HG03575 (cell line): Measurements from ENCODE around the gene FRS2.

ENCODE experiments used
- ATAC-seq: cut with Tn5 transposase; IDR thresholded peaks from one replicate; pipeline ENCODE4 v1.9.1; 2021; ENCODE audit not compliant: unreplicated experiment, insufficient number of reproducible peaks, low FRiP score; ENCODE audit errors: extremely low read depth

The FRS2 gene

DNA sequence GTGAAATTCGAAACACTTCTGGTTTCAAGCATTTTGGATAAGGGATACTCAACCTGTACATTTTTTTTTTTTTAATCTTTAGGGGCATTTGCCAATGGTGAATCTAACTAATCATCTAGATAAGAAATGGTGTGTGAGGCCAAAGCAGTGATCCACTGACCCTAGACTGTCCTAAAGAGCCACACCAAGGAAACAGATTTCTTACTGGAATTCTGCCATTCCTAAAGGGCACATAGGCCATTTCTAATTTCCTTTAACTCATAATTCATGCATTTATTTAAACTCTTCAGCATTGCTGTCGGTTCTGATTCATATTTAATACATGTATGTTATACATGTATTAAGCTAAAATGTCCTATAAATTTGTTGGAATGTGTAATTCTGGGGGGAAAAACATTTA lies 47.2 kb downstream of the FRS2 start:
- ATAC-seq = no peak

DNA sequence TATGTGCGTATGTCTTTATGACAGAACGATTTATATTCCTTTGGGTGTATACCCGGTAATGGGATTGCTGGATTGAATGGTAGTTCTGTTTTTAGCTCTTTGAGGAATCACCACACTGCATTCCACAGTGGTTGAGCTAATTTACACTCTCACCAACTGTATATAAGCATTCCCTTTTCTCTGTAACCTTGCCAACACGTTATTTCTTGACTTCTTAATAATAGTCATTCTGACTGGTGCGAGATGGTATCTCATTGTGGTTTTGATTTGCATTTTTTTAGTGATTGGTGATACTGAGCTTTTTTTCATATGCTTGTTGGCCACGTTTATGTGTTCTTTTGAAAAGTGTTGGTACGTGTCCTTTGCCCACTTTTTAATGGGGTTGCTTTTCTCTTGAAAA lies 49.7 kb downstream of the FRS2 start:
- ATAC-seq = no peak

DNA sequence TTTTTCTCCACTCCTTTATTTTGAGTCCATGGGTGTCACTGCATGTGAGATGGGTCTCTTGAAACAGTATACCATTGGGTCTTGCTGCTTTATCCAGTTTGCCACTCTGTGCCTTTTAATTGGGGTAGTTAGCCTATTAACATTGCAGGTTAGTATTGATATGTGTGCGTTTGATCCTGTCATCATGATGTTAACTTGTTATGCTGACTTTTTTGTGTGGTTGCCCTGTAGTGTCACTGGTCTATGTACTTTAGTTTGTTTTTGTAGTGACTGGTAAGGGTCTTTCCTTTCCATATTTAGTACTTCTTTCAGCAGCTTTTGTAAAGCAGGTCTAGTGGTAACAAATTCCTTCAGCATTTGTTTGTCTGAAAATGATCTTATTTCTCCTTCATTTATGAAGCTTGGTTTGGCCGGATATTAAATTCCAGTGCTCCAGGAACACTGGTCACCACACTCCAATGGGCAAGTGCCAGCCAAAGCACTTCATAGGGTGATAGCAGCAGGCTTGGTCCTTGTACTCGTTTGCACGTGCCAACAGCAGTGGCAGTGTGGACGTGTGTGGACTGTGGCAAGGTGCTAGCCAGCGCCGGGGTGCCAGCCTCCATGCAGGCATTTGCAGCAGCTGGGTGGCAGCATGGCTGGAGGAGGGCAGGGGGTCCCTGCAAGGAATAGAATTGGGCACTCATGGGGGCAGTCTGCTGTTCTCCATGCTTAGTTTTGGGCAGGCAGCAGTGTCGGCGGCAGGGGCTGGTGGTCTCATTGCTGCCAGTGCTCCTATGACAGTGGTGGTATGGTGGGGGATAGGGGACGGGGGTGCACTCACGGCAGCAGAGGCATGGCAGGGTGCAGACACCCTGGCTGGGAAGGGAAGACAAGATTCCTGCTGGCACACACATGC lies 53.5 kb downstream of the FRS2 start:
- ATAC-seq = no peak

DNA sequence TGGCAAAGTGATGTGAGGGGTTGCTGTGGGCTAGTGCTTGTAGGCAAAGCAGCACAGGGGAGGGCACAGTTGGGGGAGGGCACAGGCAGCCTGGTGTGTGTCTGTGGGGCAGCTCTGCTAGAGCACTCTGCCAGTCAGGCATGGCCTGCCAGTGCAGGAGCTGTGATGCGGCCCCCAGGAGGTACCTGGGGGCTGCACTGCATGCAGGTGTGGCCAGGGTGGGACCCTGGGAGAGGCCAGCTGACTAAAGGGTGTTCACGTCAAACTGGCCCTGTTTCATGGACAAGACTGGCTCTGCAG lies 54.1 kb downstream of the FRS2 start:
- ATAC-seq = no peak

DNA sequence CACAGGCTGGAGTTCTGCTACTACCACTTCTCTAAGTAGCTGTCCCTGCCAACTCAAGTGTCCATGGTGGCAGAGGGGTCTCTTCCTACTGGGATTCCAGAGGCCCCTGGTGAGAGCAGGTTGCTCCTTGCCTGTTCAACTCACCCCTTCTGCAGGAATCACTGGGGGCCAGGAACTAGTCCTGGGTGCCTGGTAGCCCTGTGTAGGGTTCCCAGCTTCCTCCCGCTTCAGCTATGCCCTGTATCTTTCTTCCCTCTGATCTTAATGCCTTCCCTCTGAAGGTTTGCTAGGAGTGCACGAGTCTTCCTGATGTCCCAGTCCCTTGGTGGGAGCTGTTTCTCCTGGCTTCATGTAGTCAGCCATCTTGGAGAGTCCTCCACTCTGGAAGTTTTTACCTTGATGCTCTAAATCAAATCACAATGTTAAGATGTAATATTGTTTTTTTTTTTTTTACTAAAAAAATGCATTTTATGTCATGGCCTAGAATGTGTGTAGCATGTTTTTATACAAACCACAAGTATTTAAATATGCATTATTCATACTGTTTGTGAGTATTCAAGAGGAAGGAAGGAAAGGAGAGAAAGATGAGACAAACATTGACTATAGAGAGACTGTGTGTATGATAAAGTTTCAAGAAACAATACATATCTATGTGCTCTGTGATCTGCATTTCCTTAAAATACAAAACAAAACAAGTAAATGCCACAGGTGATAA lies 54.7 kb downstream of the FRS2 start:
- no peak for ATAC-seq

DNA sequence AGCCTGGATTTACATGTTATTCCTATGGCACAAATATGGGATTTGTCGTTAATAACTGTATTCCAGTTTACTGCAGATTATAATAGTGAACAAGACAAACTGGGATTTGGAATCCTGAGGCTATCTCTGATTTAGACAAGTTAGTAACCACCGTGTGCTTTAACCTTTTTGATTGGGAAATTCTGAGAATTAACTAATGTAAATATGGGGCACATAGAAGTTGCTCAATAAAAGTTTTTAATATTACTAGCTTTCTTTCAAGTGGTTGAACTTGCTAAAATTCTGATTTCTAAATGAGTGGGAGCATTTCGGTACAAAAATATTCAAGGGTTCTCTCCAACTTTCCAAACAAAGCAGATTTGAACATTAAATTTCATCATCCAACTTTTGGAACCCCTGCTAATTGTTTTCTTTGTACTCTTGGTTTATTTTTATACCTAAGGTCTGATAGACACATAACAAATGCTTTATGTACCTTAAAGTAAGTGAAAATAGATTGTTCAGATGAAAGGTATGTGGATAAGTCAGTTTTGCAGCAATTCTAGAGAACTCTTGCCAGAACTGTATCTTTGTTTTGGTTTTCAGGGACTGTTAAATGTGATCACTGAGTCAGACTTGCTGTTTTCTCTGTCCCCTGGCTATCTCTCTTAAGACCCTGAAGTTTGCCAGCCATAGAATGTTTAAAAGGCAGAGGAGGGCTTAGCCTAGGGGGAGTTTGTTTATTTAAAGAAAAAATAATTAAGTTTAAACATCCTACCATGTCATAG lies 57.5 kb downstream of the FRS2 start:
- ATAC-seq = no peak

DNA sequence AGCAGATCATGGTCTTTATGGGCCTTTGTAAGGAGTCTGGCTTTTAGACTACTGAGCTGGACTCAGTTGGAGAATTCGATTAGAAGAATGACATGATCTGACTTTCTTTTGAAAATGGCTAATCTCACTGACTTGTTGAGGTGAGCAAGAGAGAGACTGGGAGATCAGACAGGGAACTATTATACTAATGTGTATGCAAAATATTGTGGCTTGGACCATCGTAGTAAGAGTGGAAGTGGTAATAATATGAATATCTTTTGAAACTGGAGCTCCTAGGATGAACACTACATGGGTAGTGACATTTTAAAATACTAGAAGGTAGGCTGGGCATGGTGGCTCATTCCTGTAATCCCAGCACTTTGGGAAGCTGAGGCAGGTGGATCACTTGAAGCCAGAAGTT lies 58.8 kb downstream of the FRS2 start:
- no peak for ATAC-seq

DNA sequence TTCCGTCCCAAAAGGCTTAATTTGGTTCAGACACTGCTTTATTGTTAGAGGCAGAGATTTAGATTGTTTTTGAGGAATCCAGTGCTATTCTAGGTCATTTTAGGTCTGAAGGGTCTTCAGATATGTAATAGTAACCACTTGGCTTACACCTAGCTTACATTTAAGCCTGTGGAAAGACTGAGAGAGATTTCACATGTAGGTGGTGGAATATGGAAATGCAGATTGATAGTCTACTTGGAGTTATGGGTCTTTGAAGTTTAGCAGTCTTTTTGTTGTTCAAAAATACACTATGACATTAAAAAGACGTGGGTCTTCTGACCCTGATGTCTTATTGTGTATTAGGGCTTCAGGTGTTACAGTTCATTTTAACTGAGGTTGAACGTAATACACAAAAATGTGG lies 63.7 kb downstream of the FRS2 start:
- no peak for ATAC-seq

DNA sequence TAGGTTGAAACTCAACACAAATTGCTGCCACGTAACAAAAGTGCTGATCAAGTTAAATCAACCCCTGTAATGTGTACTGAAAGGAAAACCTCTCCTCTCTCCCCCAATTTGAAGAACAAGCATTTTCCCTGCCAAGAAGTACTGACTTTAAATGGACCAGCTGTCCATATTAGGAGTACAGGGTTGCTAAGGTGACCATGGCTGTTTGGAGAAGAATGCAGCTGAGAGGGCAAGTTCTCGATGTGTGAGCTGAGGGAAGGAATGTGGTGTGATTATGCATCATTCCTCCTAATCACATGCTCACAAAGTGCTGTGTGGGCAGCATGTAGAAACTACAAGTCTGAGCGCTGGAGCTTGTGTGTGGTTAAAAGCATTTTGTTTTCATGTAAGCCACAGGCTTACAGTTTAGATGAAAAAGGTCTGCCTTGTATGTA lies 64.2 kb downstream of the FRS2 start:
- ATAC-seq = peak; percentile 62

DNA sequence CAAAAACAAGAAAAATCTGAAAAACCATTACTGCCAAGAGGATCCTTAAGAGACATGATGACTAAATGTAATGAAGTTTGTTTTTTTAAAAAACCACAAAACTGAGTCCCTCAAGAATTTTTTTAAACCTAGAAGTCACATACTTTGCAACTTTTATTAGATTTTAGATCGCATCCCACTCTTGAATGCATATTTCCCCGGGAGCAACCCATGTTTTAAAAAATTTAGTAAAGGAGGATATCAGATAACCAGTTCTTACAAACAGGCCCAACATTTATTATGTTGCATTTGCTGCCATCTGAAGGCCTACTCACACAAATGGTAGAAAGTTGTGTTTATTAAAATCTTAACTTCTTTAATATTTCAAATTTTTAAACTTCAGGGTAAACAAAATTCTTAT lies 70.8 kb downstream of the FRS2 start:
- no peak for ATAC-seq

DNA sequence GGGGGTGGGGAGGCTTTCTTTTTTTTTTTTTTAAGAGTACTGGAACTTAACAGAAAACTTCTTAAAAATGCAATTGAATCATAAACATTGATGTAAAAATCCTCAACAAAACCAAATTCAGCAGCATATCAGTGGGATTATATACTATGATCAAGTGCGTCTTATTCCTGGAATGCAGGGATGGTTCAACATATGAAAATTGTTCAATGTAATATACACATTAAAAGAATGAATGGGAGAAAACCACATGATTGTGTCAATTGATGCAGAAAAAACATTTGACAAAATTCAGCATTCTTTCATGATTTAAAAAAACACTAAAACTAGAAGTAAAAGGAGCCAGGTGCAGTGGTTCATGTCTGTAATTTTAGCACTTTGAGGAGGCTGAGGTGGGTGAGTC lies 73.9 kb downstream of the FRS2 start:
- ATAC-seq = no peak

DNA sequence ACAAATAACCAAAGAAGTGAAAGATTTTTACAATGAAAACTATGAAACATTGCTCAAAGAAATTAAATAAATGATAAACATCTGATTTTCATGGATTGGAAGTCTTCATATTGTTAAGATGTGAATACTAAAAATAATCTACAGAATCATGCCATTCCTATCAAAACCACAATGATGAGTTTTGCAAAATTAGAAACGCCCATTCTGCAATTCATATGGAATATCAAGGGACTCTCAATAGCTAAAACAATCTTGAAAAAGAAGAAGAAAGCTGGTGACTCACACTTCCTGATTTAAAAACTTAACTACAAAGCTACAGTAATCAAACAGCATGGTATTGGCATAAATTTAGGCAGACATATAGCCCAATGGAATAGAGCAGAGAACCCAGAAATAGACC lies 74.9 kb downstream of the FRS2 start:
- ATAC-seq = no peak

DNA sequence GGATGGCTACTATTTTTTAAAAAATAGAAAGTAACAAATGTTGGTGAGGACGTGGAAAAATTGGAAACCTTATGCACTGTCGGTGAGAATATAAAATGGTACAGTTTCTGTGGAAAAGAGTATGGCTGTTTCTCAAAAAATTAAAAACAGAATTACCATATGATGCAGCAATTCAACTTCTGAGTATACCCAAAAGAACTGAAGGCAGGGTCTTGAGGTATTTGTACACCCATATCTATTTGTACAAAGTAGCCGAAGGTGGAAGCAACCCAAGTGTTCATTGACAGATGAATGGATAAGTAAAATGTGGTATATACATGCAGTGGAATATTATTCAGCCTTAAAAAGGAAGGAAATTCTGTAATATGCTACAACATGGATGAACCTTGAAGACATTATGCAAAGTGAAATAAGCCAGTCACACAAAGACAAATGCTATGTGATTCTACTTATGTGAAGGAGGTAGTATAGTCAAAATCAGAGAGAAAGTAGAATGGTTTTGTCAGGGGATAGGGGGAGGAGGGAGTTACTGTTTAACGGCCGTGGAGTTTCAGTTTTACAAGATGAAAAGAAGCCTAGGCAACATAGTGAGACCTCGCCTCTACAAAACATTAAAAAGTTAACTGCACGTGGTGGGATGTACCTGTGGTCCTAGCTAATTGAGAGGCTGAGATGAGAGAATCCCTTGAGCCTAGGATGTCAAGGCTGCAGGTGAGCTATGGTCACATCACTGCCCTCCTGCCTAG lies 76.7 kb downstream of the FRS2 start:
- no peak for ATAC-seq

DNA sequence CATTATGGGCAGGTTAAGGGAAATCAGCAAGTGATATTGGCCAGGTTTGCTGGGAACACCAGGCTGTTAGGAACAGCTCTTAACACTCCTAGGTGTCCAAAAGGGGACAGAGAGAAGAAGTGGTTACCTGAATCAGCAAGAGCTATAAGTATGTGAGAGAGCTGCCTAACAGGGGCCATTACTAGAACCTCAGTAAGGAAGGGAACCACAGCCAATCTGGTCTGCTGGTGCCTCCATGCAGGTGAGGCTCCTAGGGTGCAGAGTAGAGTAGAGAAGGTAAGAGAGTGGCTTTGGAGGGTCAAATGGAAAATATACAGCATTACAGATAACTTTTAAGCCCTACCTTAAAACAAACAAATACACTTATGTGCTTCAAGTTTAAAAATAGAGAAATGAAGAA lies 78.5 kb downstream of the FRS2 start:
- no peak for ATAC-seq

DNA sequence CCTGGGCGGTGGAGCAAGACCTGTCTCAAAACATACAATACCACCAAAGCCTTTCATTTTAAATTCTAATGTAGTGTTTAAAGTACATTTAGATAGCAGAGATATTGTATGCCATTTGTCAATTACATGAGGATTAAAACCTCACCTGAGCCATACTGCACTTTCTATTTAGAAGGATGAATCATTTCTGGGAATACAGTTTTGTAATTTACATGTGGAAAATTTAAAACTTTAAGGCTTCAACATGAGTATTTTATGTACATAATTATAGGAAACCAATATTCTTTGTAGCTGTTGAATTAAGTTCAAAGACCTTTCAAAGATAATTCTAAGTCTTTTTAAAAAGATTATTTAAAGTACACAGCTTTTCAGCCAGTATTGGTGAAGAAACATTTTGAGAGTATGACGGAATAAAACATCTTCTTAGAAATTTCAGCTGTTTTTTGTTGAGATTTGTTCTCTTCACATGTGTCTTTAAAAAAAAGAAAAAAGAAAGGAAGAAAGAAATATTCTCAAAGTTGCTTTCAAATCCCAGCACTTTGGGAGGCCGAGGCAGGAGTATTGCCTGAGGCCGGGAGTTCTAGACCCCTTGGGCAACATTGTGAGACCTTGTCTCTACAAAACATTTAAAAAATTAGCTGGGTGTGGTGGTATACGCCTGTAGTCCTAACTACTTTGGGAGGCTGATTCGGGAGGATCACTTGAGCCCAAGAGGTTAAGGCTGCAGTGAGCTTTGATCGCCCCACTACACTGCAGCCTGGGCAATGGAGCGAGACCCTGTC lies 80.6 kb downstream of the FRS2 start:
- no peak for ATAC-seq

DNA sequence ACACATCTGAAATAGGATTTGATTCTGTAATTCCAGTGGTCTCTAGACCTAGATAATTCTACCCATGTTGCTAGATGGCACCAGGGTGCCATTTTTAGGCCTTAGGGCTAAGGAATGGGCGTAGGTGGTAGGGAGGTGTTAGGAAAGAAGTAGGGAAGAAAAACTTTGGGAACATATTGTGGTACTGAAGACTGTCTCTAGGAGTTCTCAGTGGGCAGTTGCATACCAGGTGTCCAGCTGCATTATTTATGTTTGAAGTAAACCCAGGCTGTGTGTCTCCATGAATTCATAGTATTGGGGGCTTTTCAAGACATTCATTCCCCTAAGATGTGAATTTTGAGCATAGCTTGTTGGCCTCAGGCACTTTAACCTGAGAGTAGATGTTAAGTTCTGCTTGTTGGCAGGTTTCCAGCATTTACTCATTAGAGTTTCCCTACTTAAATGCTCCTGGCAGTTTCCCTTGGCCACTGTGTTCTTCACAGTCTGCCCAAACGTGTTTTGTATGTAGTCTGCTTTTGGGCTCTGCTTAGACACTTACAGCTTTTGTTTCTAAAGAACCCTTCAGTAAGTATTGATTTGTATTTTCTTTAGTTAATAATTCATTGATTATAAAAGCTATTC lies 83.5 kb downstream of the FRS2 start:
- ATAC-seq = no peak

DNA sequence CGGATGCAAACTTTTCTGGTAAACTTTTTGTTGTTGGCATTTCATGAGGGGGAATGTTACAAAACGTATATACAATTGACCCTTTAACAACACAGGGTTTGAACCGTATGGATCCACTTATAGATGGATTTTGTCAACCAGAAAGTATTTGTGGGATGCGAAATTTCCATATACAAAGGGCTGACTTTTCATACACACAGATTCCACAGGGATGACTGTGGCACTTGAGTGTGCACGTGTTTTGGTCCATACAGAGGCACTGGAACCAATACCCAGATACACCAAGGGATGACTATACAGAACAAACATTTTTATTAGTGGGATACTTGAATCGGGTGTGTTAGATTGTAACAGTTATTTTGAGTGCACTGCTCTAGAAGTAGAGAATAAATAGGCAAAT lies 85.3 kb downstream of the FRS2 start:
- ATAC-seq = no peak

DNA sequence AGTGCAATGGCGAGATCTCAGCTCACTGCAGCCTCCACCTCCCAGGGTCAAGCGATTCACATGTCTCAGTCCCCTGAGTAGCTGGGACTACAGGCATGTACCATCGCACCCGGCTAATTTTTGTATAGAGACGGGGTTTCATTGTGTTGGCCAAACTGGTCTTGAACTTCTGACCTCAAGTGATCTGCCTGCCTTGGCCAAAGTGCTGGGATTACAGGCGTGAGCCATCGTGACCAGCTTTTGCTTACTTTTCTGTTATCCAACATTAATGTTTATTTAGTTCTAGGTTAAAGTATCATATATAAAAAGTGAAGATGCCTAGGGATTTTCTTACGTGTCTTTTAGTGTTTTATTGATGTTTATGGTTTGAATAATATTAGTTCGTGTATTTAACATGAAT lies 86.2 kb downstream of the FRS2 start:
- no peak for ATAC-seq
